ENCODE results near the gene UBE2H. TPM values are rescaled to one million over a fixed set of nuclear protein-coding genes. Genes with fewer than 3 reads are reported as not detected.

The UBE2H gene
- total and polyA plus RNA-seq, 4 donors: 11.9 to 84.2 (median 23.7) TPM

GRCh38 chr7:129782818-129783583, 169.8 kb downstream of the UBE2H start:
- Histone ChIP-seq H3K4me1 (ENCODE audit: control insufficient read depth in 4 of 4, insufficient read depth in 4 of 4, low read length in 3 of 4) (peaks cover 21 to 57% (median 28%) of the 10 kb centered on the region in 4 donors), H3K27me3 (ENCODE audit: control insufficient read depth in 4 of 4, insufficient read depth in 4 of 4, low read length in 3 of 4) (peaks cover 8 to 25% (median 16%) of the 10 kb centered on the region in 4 donors), H3K4me3 (ENCODE audit: low read depth in 1 of 3, low read length in 3 of 3) (no peak overlapping the region), H3K27ac (ENCODE audit: low read depth in 1 of 2, low read length in 2 of 2) (no peak overlapping the region), H3K36me3 (ENCODE audit: control insufficient read depth in 4 of 4, insufficient read depth in 3 of 4, low read depth in 1 of 4, low read length in 3 of 4) (no peaks in the 10 kb centered on the region), H3K9me3 (ENCODE audit: control insufficient read depth in 4 of 4, low read length in 3 of 4) (peaks cover 0 to 4% (median 0%) of the 10 kb centered on the region in 4 donors), H3K9ac (ENCODE audit: low read depth in 1 of 2, low read length in 2 of 2) (no peak overlapping the region)
- no peak for TF ChIP-seq SP1 (IDR thresholded peaks at IDR 0.05)
- TF ChIP-seq MAX (IDR thresholded peaks at IDR 0.05): no peak
- no peak for TF ChIP-seq ATF3 (IDR thresholded peaks at IDR 0.05)
- DNase-seq (ENCODE audit: low spot score): no peak
- WGBS: 10% methylated on average over 42 of the region's 42 CpGs

- TF ChIP-seq RXRA (IDR thresholded peaks at IDR 0.05): no peak
- no peak for TF ChIP-seq SP1 (IDR thresholded peaks at IDR 0.05)
- TF ChIP-seq CTCF (IDR thresholded peaks at IDR 0.05; ENCODE audit: low read depth, low read length, missing input control): no peak
- TF ChIP-seq EGR1 (IDR thresholded peaks at IDR 0.05; ENCODE audit: low read depth in 2 of 2): no peak
- no peak for TF ChIP-seq RAD21 (IDR thresholded peaks at IDR 0.05)
- H3K36me3 ChIP-seq (ENCODE audit: control insufficient read depth in 4 of 4, insufficient read depth in 3 of 4, low read depth in 1 of 4, low read length in 3 of 4): no peaks in the 10 kb centered on the region
- H3K27me3 ChIP-seq (ENCODE audit: control insufficient read depth in 4 of 4, insufficient read depth in 4 of 4, low read length in 3 of 4): peaks cover 8 to 31% (median 16%) of the 10 kb centered on the region in 4 donors
- H3K4me3 ChIP-seq (ENCODE audit: low read depth in 1 of 3, low read length in 3 of 3): peak overlapping the region in 1 of 3 donors; percentile 18
- 5% methylated on average over 73 of the region's 73 CpGs for WGBS
- H3K9ac ChIP-seq (ENCODE audit: low read depth in 1 of 2, low read length in 2 of 2): no peak overlapping the region
- peaks cover 0 to 4% (median 0%) of the 10 kb centered on the region in 4 donors for H3K9me3 ChIP-seq (ENCODE audit: control insufficient read depth in 4 of 4, low read length in 3 of 4)
- H3K27ac ChIP-seq (ENCODE audit: low read depth in 1 of 2, low read length in 2 of 2): no peak overlapping the region
- no peak for DNase-seq (ENCODE audit: low spot score)
- peaks cover 21 to 57% (median 28%) of the 10 kb centered on the region in 4 donors for H3K4me1 ChIP-seq (ENCODE audit: control insufficient read depth in 4 of 4, insufficient read depth in 4 of 4, low read length in 3 of 4)
Observed at GRCh38 chr7:129781928-129782817, 170.6 kb downstream of the UBE2H start.

- peaks cover 0 to 4% (median 0%) of the 10 kb centered on the region in 4 donors for H3K9me3 ChIP-seq (ENCODE audit: control insufficient read depth in 4 of 4, low read length in 3 of 4)
- no peak for TF ChIP-seq JUND (IDR thresholded peaks at IDR 0.05)
- no peak for TF ChIP-seq NR2F2 (IDR thresholded peaks at IDR 0.05)
- TF ChIP-seq YY1 (IDR thresholded peaks at IDR 0.05): no peak
- no peak for TF ChIP-seq HNF4A (conservative IDR thresholded peaks at IDR 0.05)
- TF ChIP-seq ATF3 (IDR thresholded peaks at IDR 0.05): no peak
- no peak for TF ChIP-seq FOXA2 (IDR thresholded peaks at IDR 0.05)
- no peak for TF ChIP-seq CTCF (IDR thresholded peaks at IDR 0.05; ENCODE audit: low read depth, low read length, missing input control)
- TF ChIP-seq RXRA (IDR thresholded peaks at IDR 0.05): no peak
- no peak for TF ChIP-seq GABPA (IDR thresholded peaks at IDR 0.05 in 1 of 2, conservative IDR thresholded peaks at IDR 0.05 in 1 of 2)
- no peak for TF ChIP-seq FOXA1 (IDR thresholded peaks at IDR 0.05)
- no peak for TF ChIP-seq TAF1 (conservative IDR thresholded peaks at IDR 0.05)
- WGBS: 6% methylated on average over 55 of the region's 55 CpGs
- no peaks in the 10 kb centered on the region for H3K36me3 ChIP-seq (ENCODE audit: control insufficient read depth in 4 of 4, insufficient read depth in 3 of 4, low read depth in 1 of 4, low read length in 3 of 4)
- H3K27ac ChIP-seq (ENCODE audit: low read depth in 1 of 2, low read length in 2 of 2): no peak overlapping the region
- peaks cover 21 to 57% (median 28%) of the 10 kb centered on the region in 4 donors for H3K4me1 ChIP-seq (ENCODE audit: control insufficient read depth in 4 of 4, insufficient read depth in 4 of 4, low read length in 3 of 4)
- peaks cover 8 to 31% (median 16%) of the 10 kb centered on the region in 4 donors for H3K27me3 ChIP-seq (ENCODE audit: control insufficient read depth in 4 of 4, insufficient read depth in 4 of 4, low read length in 3 of 4)
- DNase-seq (ENCODE audit: low spot score): no peak
- H3K9ac ChIP-seq (ENCODE audit: low read depth in 1 of 2, low read length in 2 of 2): no peak overlapping the region
- peak overlapping the region in 1 of 3 donors; percentile 55 for H3K4me3 ChIP-seq (ENCODE audit: low read depth in 1 of 3, low read length in 3 of 3)
Observed at GRCh38 chr7:129780974-129781927, 171.5 kb downstream of the UBE2H start.
